Gastroesophageal sphincter (tissue), 3 donors: ENCODE measurements around the gene WNT7B.

Source experiments
- CTCF ChIP-seq, 4 experiments: fragments of 200-600 bp in 2 of 4; fragments of 450-650 bp in 2 of 4; sonication (generic) in 1 of 4; IDR thresholded peaks; one replicate each; pipeline ENCODE4 v1.5.1; 2017 to 2019; ENCODE audit warnings: antibody characterized with exemption in 4 of 4, mild to moderate bottlenecking in 2 of 4, moderate library complexity in 2 of 4
- POLR2A ChIP-seq, 2 donors: fragments of 450-650 bp; IDR thresholded peaks; one replicate each; pipeline ENCODE4 v1.6.1; 2017; ENCODE audit warnings: antibody characterized with exemption in 2 of 2, mild to moderate bottlenecking in 2 of 2, moderate library complexity in 1 of 2

- TF ChIP-seq CTCF (IDR thresholded peaks at IDR 0.05) (no peak), POLR2A (IDR thresholded peaks at IDR 0.05) (no peak)
Measured at GRCh38 chr22:45883811-45884170, 93.2 kb downstream of the WNT7B start.
